Tibial nerve (tissue), 4 donors: ENCODE data around the gene H19. TPM values are rescaled to one million over a fixed set of nuclear protein-coding genes. Genes with fewer than 3 reads are reported as not detected.

Experiments used
- DNase-seq, 2 donors: peaks; one replicate each; pipeline ENCODE4 v3.0.0-alpha.2; 2019; ENCODE audit warnings: low spot score in 2 of 2
- H3K27ac ChIP-seq, 4 donors: fragments of 200-600 bp; sonication (generic) in 3 of 4; one replicate each; pipeline ENCODE4 v1.5.1; 2017 to 2019; ENCODE audit warnings: mild to moderate bottlenecking in 1 of 4
- H3K27me3 ChIP-seq, 2 donors: fragments of 200-600 bp; sonication (generic) in 1 of 2; one replicate each; pipeline versions ENCODE4 v1.5.1 to v1.6.0; 2017 to 2019
- H3K36me3 ChIP-seq, 3 donors: fragments of 200-600 bp; sonication (generic); one replicate each; pipeline ENCODE4 v1.5.1; 2018 to 2019
- H3K4me1 ChIP-seq, 4 donors: fragments of 200-600 bp; sonication (generic) in 3 of 4; one replicate each; pipeline ENCODE4 v1.5.1; 2017 to 2019
- H3K4me3 ChIP-seq, 4 donors: fragments of 200-600 bp; sonication (generic) in 3 of 4; one replicate each; pipeline ENCODE4 v1.5.1; 2017 to 2019; ENCODE audit warnings: mild to moderate bottlenecking in 1 of 4, moderate library complexity in 1 of 4
- H3K9me3 ChIP-seq, 4 donors: fragments of 200-600 bp; sonication (generic) in 3 of 4; one replicate each; pipeline ENCODE4 v1.5.1; 2017 to 2019
- EP300 ChIP-seq, 2 donors: sonication (generic); formaldehyde crosslinking; IDR thresholded peaks; one replicate each; pipeline ENCODE4 v1.6.1; 2017; ENCODE audit warnings: antibody characterized with exemption in 2 of 2, mild to moderate bottlenecking in 1 of 2
- POLR2A ChIP-seq, 2 donors: fragments of 450-650 bp; IDR thresholded peaks; one replicate each; pipeline ENCODE4 v1.6.1; 2017; ENCODE audit warnings: antibody characterized with exemption in 2 of 2, mild to moderate bottlenecking in 2 of 2, moderate library complexity in 2 of 2
- WGBS, 2 donors: methylation state at CpG; one replicate each; pipeline ENCODE4 v1.1.5; 2018; 5-methylcytosine and 5-hydroxymethylcytosine counted together
- total RNA-seq, 4 donors: library from RNA; depleted of rRNA; stranded (reverse); fragments of >200 nt; gene quantifications; one replicate each; pipeline ENCODE4 v1.1.0, GENCODE V29; 2016
- TF ChIP-seq, protein P1 (sequence below), 5 experiments: fragments of 200-600 bp in 3 of 5; fragments of 450-650 bp in 2 of 5; sonication (generic) in 3 of 5; IDR thresholded peaks; one replicate each; pipeline ENCODE4 v1.5.1; 2016 to 2019; ENCODE audit warnings: antibody characterized with exemption in 5 of 5, mild to moderate bottlenecking in 3 of 5, moderate library complexity in 2 of 5

The H19 gene
- total RNA-seq, 4 donors from 2014 or later, result 355 to 642 (median 407) TPM

- Histone ChIP-seq H3K27ac (no peak overlapping the region), H3K9me3 (no peaks in the 10 kb centered on the region), H3K4me1 (no peaks in the 10 kb centered on the region), H3K36me3 (no peaks in the 10 kb centered on the region), H3K4me3 (no peak overlapping the region), H3K27me3 (no peaks in the 10 kb centered on the region)
- DNase-seq, result no peak
- WGBS, 2 donors, result no CpG with 5 or more reads among the region's 14 CpGs
- TF ChIP-seq, protein P1, sequence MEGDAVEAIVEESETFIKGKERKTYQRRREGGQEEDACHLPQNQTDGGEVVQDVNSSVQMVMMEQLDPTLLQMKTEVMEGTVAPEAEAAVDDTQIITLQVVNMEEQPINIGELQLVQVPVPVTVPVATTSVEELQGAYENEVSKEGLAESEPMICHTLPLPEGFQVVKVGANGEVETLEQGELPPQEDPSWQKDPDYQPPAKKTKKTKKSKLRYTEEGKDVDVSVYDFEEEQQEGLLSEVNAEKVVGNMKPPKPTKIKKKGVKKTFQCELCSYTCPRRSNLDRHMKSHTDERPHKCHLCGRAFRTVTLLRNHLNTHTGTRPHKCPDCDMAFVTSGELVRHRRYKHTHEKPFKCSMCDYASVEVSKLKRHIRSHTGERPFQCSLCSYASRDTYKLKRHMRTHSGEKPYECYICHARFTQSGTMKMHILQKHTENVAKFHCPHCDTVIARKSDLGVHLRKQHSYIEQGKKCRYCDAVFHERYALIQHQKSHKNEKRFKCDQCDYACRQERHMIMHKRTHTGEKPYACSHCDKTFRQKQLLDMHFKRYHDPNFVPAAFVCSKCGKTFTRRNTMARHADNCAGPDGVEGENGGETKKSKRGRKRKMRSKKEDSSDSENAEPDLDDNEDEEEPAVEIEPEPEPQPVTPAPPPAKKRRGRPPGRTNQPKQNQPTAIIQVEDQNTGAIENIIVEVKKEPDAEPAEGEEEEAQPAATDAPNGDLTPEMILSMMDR (IDR thresholded peaks at IDR 0.05), result no peak
Observed at GRCh38 chr11:2035382-2035781, 37.7 kb upstream of the H19 start.

GRCh38 chr11:2031058-2031457 is 33.4 kb upstream of the H19 start:
- DNase-seq, result no peak
- WGBS, 2 donors, result no CpG with 5 or more reads among the region's 10 CpGs
- Histone ChIP-seq H3K4me3 (no peak overlapping the region), H3K9me3 (no peaks in the 10 kb centered on the region), H3K27ac (no peak overlapping the region), H3K36me3 (no peaks in the 10 kb centered on the region), H3K27me3 (no peaks in the 10 kb centered on the region), H3K4me1 (no peaks in the 10 kb centered on the region)
- TF ChIP-seq, protein P1 (IDR thresholded peaks at IDR 0.05), result no peak
- TF ChIP-seq POLR2A (IDR thresholded peaks at IDR 0.05), result no peak
- TF ChIP-seq EP300 (IDR thresholded peaks at IDR 0.05), result no peak

DNA sequence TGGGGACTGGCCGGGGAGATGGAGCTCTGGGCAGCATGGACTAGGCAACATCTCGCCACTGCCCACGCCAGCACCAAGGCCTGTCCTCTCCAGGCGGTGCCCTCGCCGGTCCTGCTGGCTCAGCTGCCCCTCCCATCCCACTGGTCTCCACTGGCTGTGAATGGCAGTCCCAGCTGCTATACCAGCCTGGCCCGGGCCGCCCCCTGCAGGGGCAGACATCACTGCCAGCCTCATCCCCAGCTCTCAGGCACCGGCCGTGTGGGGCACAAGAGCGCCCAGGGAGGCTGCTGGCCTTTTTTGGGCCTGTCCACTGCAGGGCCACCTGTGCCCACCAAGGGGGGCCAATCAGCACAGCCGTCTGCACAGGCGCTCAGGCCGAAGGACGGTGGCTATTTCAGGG is 30.1 kb upstream of the H19 start:
- DNase-seq, result no peak
- no peak for TF ChIP-seq EP300 (IDR thresholded peaks at IDR 0.05)
- TF ChIP-seq, protein P1 (IDR thresholded peaks at IDR 0.05), result no peak
- TF ChIP-seq POLR2A (IDR thresholded peaks at IDR 0.05), result no peak
- no CpG with 5 or more reads among the region's 15 CpGs for WGBS, 2 donors

GRCh38 chr11:2015025-2015424 is 17.4 kb upstream of the H19 start:
- Histone ChIP-seq H3K4me1 (no peaks in the 10 kb centered on the region), H3K36me3 (no peaks in the 10 kb centered on the region), H3K27me3 (no peaks in the 10 kb centered on the region), H3K4me3 (no peak overlapping the region), H3K27ac (no peak overlapping the region), H3K9me3 (no peaks in the 10 kb centered on the region)
- TF ChIP-seq POLR2A (IDR thresholded peaks at IDR 0.05) (no peak), EP300 (IDR thresholded peaks at IDR 0.05) (no peak)
- no CpG with 5 or more reads among the region's 14 CpGs for WGBS, 2 donors
- no peak for DNase-seq

More for the DNA sequence above, 30.1 kb upstream of the H19 start:
- no peak overlapping the region for H3K27ac ChIP-seq
- no peaks in the 10 kb centered on the region for H3K4me1 ChIP-seq
- H3K4me3 ChIP-seq, result no peak overlapping the region
- H3K36me3 ChIP-seq, result no peaks in the 10 kb centered on the region
- H3K9me3 ChIP-seq, result no peaks in the 10 kb centered on the region
- no peaks in the 10 kb centered on the region for H3K27me3 ChIP-seq

DNA sequence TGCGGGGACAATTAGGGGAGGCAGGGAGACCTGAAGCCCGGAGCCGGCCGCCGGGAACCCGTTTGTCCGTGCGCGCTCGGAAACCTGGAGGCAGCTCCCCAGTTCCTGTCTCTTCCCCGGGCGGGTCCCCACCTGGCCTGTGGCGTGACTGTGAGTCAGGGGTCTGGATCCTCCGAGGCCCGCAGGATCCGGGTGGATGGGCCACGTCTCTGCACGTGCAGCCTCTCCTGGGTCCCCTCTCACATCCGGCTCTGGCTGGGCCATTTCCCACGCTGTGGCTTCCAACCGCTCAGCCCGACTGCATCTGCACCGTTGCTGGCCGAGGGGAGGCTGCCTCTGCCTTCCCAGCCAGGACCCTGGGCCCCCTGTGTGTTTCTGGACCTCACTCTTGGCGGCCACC is 14.8 kb upstream of the H19 start:
- no peak for TF ChIP-seq POLR2A (IDR thresholded peaks at IDR 0.05)
- TF ChIP-seq, protein P1 (IDR thresholded peaks at IDR 0.05), result no peak
- TF ChIP-seq EP300 (IDR thresholded peaks at IDR 0.05), result no peak
- no peak for DNase-seq
- no peaks in the 10 kb centered on the region for H3K4me1 ChIP-seq
- H3K27me3 ChIP-seq, result no peaks in the 10 kb centered on the region
- H3K36me3 ChIP-seq, result no peaks in the 10 kb centered on the region
- no CpG with 5 or more reads among the region's 25 CpGs for WGBS, 2 donors
- no peak overlapping the region for H3K4me3 ChIP-seq
- H3K9me3 ChIP-seq, result no peaks in the 10 kb centered on the region
- H3K27ac ChIP-seq, result no peak overlapping the region

DNA sequence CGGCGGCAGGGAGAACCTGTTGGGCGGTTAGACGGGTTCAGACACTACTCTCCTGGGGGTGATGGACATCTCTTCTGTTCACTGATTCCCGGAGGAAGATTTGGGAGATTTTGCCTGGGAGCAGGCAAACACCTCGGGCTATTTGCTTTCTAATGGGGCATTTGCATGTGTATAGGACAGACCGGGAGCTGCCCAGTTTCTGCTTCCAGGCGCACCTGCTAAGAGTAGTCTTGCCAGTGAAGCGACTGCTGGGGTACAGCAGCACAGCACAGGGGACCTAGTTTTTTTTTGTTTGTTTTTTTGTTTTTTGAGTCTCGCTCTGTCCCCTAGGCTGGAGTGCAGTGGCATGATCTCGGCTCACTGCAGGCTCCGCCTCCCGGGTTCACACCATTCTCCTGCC is 6.8 kb upstream of the H19 start:
- no CpG with 5 or more reads among the region's 13 CpGs for WGBS, 2 donors
- Histone ChIP-seq H3K36me3 (no peaks in the 10 kb centered on the region), H3K4me1 (no peaks in the 10 kb centered on the region), H3K27me3 (no peaks in the 10 kb centered on the region), H3K27ac (no peak overlapping the region), H3K9me3 (no peaks in the 10 kb centered on the region), H3K4me3 (no peak overlapping the region)
- TF ChIP-seq EP300 (IDR thresholded peaks at IDR 0.05), result no peak
- TF ChIP-seq POLR2A (IDR thresholded peaks at IDR 0.05), result no peak
- TF ChIP-seq, protein P1 (IDR thresholded peaks at IDR 0.05), result no peak
- no peak for DNase-seq
